ENCODE measurements around the gene KDM3B.

The KDM3B gene

DNA sequence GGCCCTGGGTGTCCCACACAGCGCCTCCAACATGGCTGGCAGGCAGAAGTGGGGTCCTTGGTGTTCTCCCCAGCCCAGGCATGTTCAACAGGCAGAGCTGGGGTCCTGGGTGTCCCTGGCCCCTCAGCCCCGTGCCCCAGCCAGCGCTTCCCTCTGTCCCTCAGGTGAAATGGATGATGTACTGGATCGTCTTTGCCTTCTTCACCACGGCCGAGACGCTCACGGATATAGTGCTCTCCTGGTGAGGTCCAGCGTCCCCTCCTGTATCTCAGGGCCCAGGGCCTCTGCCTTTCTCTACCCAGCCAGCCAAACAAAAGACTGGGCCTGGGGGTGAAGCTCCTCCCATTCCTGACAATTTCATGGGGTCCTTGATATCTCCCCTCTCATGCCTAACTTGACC lies 88.7 kb downstream of the KDM3B start:
- TF ChIP-seq GATA1 (IDR thresholded peaks at IDR 0.05; ENCODE audit: low read depth, low read length) (no peak), POLR2A (IDR thresholded peaks at IDR 0.05; ENCODE audit: low read length) (no peak)
- DNase-seq: no peak

DNA sequence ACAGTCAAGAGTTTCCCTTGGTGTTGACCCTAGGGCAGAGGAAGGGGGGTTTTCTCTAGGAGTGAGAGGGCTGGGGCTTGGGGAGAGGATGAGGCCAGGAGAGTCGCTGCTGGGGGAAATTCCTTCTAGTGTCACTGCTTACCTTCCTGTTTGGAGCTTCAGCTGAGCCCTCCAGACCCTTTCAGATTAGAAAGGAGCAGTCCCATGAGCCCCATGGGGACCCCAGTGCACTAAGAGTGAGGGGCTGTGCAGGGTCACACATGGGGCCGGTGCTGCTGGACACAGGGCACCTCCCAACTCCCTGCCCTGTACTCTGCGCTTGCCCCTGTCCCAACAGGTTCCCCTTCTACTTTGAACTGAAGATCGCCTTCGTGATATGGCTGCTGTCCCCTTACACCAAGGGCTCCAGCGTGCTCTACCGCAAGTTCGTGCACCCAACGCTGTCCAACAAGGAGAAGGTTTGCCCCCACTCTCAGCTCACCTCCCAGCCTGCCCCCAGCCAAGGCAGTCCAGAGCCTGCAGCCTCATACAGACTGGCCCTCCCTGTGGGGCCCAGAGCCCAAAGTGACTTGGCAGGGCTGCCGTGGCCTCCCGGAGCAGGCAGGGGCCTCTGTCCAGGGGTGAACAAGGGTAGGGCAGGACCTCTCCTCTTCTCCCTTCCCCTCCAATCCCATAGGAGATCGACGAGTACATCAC lies 91.7 kb downstream of the KDM3B start:
- no peak for DNase-seq
- TF ChIP-seq GATA1 (IDR thresholded peaks at IDR 0.05; ENCODE audit: low read depth, low read length) (no peak), POLR2A (IDR thresholded peaks at IDR 0.05; ENCODE audit: low read length) (no peak)

DNA sequence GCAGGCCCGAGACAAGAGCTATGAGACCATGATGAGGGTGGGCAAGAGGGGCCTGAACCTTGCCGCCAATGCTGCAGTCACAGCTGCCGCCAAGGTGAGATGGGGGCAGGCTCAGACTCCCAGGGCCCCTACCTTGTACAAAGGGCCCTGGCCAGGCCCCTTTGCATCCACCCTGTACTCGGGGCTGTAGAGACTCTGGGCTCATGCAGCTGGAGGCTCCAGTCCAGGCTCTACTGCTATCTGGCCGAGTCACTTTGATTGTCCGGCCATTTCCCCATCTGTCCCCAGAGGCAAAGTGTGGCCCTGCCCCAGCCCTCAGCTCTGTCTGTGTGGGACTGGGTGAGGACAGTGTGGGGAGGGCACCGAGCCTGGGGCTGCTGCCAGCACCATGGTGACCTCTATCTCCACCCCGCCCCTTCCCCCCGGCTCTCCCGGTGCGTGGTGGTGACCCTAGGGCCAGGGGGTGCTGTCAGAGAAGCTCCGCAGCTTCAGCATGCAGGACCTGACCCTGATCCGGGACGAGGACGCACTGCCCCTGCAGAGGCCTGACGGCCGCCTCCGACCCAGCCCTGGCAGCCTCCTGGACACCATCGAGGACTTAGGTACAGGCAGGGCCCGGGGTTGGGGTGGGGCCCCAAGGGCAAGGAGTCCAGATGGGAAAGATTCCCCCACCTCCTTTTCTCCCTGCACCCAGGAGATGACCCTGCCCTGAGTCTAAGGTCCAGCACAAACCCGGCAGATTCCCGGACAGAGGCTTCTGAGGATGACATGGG lies 92.5 kb downstream of the KDM3B start:
- TF ChIP-seq GATA1 (IDR thresholded peaks at IDR 0.05; ENCODE audit: low read depth, low read length) (no peak), POLR2A (IDR thresholded peaks at IDR 0.05; ENCODE audit: low read length) (no peak)
- no peak for DNase-seq

DNA sequence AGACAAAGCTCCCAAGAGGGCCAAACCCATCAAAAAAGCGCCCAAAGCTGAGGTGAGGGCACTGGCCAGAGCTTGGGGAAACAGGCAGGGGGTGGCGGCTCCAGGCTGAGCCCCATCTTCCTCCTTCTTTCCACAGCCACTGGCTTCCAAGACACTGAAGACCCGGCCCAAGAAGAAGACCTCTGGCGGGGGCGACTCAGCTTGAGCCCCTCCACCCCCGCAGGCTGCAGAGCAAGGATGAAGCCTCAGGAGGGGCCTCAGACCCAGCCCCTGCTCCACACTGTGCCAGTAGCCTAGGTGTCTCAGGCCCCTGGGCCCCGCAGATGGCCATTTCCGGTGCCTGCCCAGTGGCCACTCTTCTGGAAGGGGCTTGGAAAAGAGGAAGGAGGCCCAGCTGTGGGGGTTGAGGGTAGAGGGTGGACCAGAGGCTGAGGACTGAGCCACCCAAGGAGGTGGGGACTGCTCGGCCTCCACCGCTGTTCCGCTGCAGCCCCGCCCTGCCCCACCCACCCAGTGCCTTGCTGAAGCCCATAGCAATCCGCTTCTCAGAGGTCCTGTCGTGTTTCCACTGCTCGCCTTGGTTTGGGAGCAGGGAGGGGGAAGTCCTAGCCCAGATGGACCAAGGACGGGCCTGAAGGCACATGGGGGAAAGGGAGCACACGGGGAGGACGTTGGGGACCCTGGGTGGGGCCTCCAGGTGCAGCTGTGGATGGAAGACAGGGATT lies 93.2 kb downstream of the KDM3B start:
- DNase-seq: no peak
- no peak for TF ChIP-seq POLR2A (IDR thresholded peaks at IDR 0.05; ENCODE audit: low read length)
- no peak for TF ChIP-seq GATA1 (IDR thresholded peaks at IDR 0.05; ENCODE audit: low read depth, low read length)

DNA sequence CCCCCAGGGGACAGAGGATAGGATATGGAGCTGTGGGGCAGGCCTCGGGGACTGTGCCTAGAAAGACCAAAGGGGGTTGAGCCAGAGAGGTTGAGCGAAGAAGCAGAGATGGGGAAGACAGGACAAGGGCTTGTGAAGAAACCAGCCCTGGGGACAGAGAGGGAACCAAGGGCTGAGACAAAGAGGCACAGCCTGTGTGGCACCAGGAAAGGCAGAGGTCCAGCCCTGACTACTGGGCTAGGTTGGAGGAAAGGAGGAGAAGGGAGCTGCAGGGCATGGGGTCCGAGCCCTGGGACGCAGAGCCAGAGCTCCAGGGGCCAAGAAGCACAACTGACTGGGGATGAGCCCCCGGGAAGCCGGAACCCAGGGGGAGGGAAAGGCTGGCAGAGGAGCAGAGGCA lies 95.6 kb downstream of the KDM3B start:
- TF ChIP-seq GATA1 (IDR thresholded peaks at IDR 0.05; ENCODE audit: low read depth, low read length): no peak
- no peak for DNase-seq

DNA sequence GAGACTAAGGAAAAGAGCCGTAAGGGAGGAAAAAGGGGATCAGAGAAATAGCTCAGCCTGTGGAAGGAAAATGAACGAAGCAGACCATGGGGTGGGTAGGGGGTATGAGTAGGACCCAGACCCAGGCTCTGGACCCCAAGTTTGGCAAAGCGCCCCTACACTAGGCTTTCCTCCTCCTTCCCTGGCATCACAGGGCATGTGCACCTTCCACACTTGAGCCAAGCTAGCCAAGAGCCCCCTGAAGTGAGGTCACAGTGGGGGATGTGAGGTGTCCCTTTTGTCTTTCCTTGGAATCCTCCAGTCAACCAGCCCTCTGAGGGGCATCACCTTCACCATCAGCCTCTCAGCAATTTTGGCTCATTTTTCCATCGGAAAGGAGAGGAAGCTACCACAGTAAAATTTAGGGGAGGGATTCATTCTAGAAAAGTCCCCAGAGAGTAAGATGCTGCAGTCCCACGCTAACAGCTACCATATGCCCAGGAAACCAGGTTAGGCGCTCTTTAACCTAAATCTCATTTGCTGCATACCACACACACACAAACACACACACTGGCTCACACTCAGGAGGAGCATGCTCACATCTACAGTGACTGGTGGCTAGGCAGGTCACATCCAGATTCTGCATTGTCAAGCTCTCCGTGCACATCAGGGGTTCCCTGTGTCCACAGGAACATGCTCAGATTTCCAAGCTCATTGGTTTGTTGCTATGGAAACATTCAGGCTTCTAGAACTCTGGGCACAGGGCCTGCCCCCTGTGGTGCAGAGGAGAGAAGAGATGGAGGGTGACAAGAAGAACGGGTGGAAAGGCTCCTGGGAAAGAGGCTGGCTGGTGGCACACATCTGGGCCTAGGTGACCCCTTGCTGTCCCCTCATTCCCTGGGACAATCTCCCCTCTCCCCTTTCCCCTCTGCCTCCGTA lies 96.3 kb downstream of the KDM3B start:
- DNase-seq: no peak

DNA sequence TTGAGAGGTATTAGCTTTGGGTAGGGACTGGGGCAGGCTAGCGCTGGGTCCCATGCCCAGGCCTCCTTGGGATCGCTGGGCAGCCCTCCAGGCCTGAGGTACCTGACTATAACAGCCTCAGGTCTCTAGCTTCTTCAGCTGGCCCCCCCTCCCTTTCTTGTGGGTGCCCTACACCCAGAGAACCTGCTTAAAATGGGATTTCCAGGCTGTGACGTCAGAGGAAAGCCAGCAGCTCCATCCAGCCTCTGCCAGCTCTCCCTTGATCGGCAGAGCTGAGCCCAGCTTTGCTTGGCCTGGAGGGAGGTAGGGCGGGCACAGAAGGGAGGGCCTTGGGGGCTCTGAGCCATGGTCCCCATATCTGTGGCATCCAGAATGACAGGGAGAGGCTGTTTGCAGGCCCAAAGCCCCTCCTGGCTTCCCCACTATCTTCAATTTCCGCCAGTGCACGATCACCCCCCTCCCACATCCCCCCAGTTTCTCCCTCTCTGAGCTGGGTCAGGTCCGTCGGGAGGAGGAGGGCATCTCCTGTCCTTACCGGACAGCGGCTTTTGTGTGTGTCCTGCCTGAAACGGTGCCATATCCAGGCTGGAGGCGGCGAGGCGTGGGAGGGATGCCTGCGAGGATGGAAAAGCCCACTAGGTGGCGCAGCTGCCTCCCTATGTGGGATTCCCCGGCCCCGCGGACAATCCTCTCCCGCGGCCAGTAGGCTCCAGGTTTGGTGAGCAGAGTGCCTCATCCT lies 97.2 kb downstream of the KDM3B start:
- TF ChIP-seq POLR2A (IDR thresholded peaks at IDR 0.05; ENCODE audit: low read length) (no peak), GATA1 (IDR thresholded peaks at IDR 0.05; ENCODE audit: low read depth, low read length) (no peak)
- peak; percentile 79 to 88 for DNase-seq

More for the DNA sequence above, 96.3 kb downstream of the KDM3B start:
- TF ChIP-seq POLR2A (IDR thresholded peaks at IDR 0.05; ENCODE audit: low read length): no peak
- TF ChIP-seq GATA1 (IDR thresholded peaks at IDR 0.05; ENCODE audit: low read depth, low read length): no peak

DNA sequence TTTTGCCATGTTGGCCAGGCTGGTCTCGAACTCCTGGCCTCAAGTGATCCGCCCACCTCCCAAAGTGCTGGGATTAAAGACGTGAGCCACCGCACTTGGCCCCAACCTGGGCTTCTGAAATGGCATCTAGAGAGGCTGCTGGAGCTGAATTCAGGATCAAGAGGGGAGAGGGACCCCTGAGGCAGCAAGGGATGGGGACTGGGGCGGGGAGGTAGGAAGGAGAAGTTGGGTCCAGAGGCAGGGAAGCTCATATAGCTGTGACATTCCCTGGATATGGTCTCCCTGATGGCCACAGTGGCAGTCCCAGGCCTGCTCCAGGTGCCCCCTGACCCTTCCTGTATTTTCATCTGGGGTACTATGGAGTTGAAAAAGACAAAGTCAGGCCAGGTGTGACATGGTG lies 98.5 kb downstream of the KDM3B start:
- DNase-seq: no peak
- no peak for TF ChIP-seq POLR2A (IDR thresholded peaks at IDR 0.05; ENCODE audit: low read length)
- TF ChIP-seq GATA1 (IDR thresholded peaks at IDR 0.05; ENCODE audit: low read depth, low read length): no peak

DNA sequence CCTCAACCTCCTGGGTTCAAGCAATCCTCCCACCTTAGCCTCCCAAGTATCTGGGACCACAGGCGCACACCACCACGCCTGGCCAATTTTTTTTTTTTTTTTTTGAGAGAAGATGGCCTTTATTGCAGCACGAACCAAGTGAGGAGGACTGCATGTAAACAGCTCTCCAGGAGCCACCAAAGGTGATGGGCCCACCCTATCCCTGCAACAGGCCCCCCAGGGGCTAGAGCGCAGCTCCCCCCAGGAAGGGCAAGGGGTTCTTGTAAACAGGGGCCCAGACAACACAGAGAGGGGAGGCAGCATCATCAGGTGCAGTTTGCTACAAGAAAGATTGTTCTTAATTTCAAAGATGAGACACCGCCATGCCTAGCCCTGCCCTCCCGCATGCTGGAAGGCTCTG lies 100.2 kb downstream of the KDM3B start:
- DNase-seq: no peak
- TF ChIP-seq GATA1 (IDR thresholded peaks at IDR 0.05; ENCODE audit: low read depth, low read length) (no peak), POLR2A (IDR thresholded peaks at IDR 0.05; ENCODE audit: low read length) (no peak)

DNA sequence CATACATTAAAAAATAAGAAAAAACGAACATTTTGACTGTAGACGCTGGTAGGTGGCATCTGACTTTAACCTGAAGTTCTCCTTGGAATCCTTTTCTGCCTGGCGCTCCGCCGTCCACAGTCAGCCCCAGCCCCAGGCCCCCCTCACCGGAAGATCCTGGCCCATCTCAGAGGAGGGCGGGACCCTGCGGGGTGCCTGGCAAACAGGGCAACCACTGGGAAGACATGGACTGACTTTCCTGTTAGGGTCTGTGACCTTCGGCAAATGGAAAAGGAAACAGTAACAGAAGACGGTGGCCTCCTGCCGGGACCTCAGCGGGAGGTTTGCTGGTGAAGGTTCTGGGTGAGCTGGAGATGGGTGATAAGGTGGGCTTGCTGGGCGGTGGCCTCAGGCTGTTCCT lies 101.1 kb downstream of the KDM3B start:
- DNase-seq: no peak
- TF ChIP-seq POLR2A (IDR thresholded peaks at IDR 0.05; ENCODE audit: low read length) (no peak), GATA1 (IDR thresholded peaks at IDR 0.05; ENCODE audit: low read depth, low read length) (no peak)

DNA sequence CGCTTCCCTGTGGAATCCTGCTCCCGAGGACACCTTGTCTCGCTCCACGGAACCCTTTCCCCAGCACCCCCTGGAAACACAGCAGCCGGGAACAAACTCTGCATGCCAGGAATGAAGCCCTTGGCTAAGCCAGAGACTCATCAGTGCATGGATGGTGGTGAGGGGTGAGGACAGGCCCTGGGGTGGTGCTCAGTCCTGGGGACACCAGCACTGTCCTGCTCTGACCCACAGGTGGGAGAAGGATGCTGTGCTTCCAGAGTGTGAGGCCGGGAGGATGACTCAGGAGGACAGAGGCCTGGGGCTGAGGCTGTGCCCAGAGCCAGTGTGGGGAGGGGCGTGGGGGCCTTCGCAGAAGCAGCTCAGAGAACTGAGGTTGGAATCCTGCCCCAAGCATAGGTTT lies 101.6 kb downstream of the KDM3B start:
- no peak for DNase-seq
- TF ChIP-seq POLR2A (IDR thresholded peaks at IDR 0.05; ENCODE audit: low read length) (no peak), GATA1 (IDR thresholded peaks at IDR 0.05; ENCODE audit: low read depth, low read length) (no peak)

DNA sequence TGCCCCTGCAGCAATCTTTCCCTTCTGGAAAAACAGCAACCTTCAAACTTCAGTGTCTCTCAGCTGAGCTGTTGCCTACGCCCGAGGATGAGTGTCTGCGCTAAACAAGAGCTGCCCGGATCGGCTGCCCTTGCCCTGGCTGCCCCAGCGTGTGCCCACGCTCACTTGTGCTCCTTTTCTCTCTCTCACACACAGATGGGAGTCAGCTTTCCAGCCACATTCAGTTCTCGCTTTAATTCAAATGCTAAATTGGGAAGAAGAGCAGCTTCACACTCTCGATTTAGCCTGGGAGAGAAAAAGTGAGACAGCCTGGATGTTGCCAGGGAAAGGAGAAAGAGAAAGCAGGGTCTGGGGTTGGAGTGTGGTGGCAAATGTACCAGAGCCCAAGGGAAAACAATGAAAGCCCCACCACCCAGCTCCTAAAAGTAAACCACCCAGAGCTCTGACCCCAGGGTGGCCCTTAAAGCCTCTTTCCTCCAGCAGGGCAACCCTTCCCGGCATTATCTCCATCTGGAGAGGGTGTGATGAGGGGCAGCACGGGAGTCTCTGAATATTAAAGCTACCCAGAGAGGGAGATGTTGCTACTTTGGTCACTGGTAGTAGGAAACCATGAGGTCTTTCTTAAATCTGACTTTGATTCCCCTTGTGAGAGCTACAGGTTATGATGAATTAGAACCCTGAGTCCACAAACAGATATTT lies 102.9 kb downstream of the KDM3B start:
- no peak for TF ChIP-seq GATA1 (IDR thresholded peaks at IDR 0.05; ENCODE audit: low read depth, low read length)
- TF ChIP-seq POLR2A (IDR thresholded peaks at IDR 0.05; ENCODE audit: low read length): no peak
- no peak for DNase-seq

All from erythroblast (primary cell).